NCI-H2227 treated with DMSO at 0.1 percent for 48 hours (cell line): ENCODE data around the gene ANLN.
A peak's percentile ranks its signal among the peaks of the same experiment; 100 is the strongest.
"Not testable (repeated sequence)": the region's sequence is repeated elsewhere in the genome, so short reads cannot be mapped to it uniquely, and the experiment has no call there.

Source experiments
- DNase-seq: peaks from one replicate; lab custom pipeline; 2025; lab: John Stamatoyannopoulos, UW

The ANLN gene

GRCh38 chr7:36378555-36378954 is 11.1 kb upstream of the ANLN start:
- not testable (repeated sequence) for DNase-seq

GRCh38 chr7:36379831-36380504 is 9.7 kb upstream of the ANLN start:
- DNase-seq, result no peak

- DNase-seq, result no peak
These were observed 8.6 kb upstream of the ANLN start for GRCh38 chr7:36381056-36381455.

- not testable (repeated sequence) for DNase-seq
These were observed 6.4 kb upstream of the ANLN start for GRCh38 chr7:36383284-36383683.

GRCh38 chr7:36385646-36386045 is 4.0 kb upstream of the ANLN start:
- not testable (repeated sequence) for DNase-seq

- DNase-seq, result no peak
These were observed 2.0 kb upstream of the ANLN start for GRCh38 chr7:36387435-36388231.

- DNase-seq, result no peak
These were observed 1.2 kb upstream of the ANLN start for GRCh38 chr7:36388423-36388822.

GRCh38 chr7:36390199-36391090 is 783 bp downstream of the ANLN start:
- DNase-seq, result peak; percentile 81

GRCh38 chr7:36391436-36392198 is 2.0 kb downstream of the ANLN start:
- DNase-seq, result no peak

GRCh38 chr7:36393826-36394225 is 4.2 kb downstream of the ANLN start:
- no peak for DNase-seq

GRCh38 chr7:36395171-36395894 is 5.7 kb downstream of the ANLN start:
- no peak for DNase-seq

GRCh38 chr7:36396150-36396549 is 6.5 kb downstream of the ANLN start:
- DNase-seq, result no peak

GRCh38 chr7:36400036-36400435 is 10.4 kb downstream of the ANLN start:
- DNase-seq, result no peak

- DNase-seq, result no peak
These were observed 10.9 kb downstream of the ANLN start for GRCh38 chr7:36400606-36401005.

- no peak for DNase-seq
These were observed 13.8 kb downstream of the ANLN start for GRCh38 chr7:36403452-36403851.

GRCh38 chr7:36404639-36405408 is 15.2 kb downstream of the ANLN start:
- DNase-seq, result no peak

- no peak for DNase-seq
These were observed 15.7 kb downstream of the ANLN start for GRCh38 chr7:36405409-36405803.

- DNase-seq, result no peak
These were observed 16.5 kb downstream of the ANLN start for GRCh38 chr7:36406156-36406555.

GRCh38 chr7:36407636-36408550 is 18.2 kb downstream of the ANLN start:
- DNase-seq, result no peak
